WTC11 (cell line): ENCODE results near the gene LARP7. TPM values are rescaled to one million over a fixed set of nuclear protein-coding genes. Genes with fewer than 3 reads are reported as not detected.
A peak's percentile ranks its signal among the peaks of the same experiment; 100 is the strongest.

ENCODE experiments used
- ATAC-seq: fragments of 200-7000 bp; cut with Tn5 transposase; 2 replicates; pipeline ENCODE4 v1.10.0; 2021; ENCODE audit warnings: mild to moderate bottlenecking, moderate library complexity
- CTCF ChIA-PET: fragments of 300-600 bp; sonication (Branson Sonifier 250); formaldehyde crosslinking; loops from one replicate; lab custom pipeline; 2021; ENCODE audit warnings: antibody characterized with exemption; lab: Charles Lee
- POLR2A ChIA-PET: fragments of 350-600 bp; sonication (Branson Sonifier 250); formaldehyde crosslinking; loops from one replicate; lab custom pipeline; 2021; ENCODE audit warnings: antibody characterized with exemption; lab: Charles Lee
- DNase-seq: peaks from one replicate; pipeline ENCODE4 v3.0.0; 2021; ENCODE audit warnings: low spot score
- H3K27ac Mint-ChIP-seq: 2 replicates; pipeline ENCODE4 v1.8.0; 2021; ENCODE audit warnings: mixed read lengths
- H3K27me3 Mint-ChIP-seq: 2 replicates; pipeline ENCODE4 v1.8.0; 2021; ENCODE audit warnings: low read depth, mild to moderate bottlenecking, moderate library complexity, mixed read lengths
- H3K36me3 Mint-ChIP-seq: 2 replicates; pipeline ENCODE4 v1.8.0; 2021; ENCODE audit warnings: mixed read lengths
- H3K4me1 Mint-ChIP-seq: 2 replicates; pipeline ENCODE4 v1.8.0; 2022; ENCODE audit warnings: mixed read lengths
- H3K4me3 Mint-ChIP-seq: 2 replicates; pipeline ENCODE4 v1.8.0; 2021; ENCODE audit warnings: mild to moderate bottlenecking, moderate library complexity, mixed read lengths
- H3K9me3 Mint-ChIP-seq: 2 replicates; pipeline ENCODE4 v1.8.0; 2021; ENCODE audit warnings: mixed read lengths
- ATF1 ChIP-seq: sonication (generic); formaldehyde crosslinking; IDR thresholded peaks from 2 replicates; pipeline ENCODE4 v1.8.1; 2023; ENCODE audit warnings: mild to moderate bottlenecking, moderate library complexity, missing genetic modification reagents
- CREB1 ChIP-seq: sonication (generic); formaldehyde crosslinking; IDR thresholded peaks from 2 replicates; pipeline ENCODE4 v1.8.0; 2023; ENCODE audit warnings: mild to moderate bottlenecking, missing genetic modification reagents
- ELF4 ChIP-seq: sonication (generic); formaldehyde crosslinking; IDR thresholded peaks from 2 replicates; pipeline ENCODE4 v1.8.1; 2022; ENCODE audit warnings: low read depth, mild to moderate bottlenecking, moderate library complexity, missing genetic modification reagents
- ESRRA ChIP-seq: sonication (generic); formaldehyde crosslinking; IDR thresholded peaks from 2 replicates; pipeline ENCODE4 v1.8.1; 2022; ENCODE audit warnings: mild to moderate bottlenecking, missing genetic modification reagents, borderline replicate concordance
- FOXJ3 ChIP-seq: sonication (generic); formaldehyde crosslinking; IDR thresholded peaks from 2 replicates; pipeline ENCODE4 v1.9.0; 2021; ENCODE audit warnings: missing genetic modification reagents, mild to moderate bottlenecking, borderline replicate concordance
- JUN ChIP-seq: sonication (generic); formaldehyde crosslinking; IDR thresholded peaks from 2 replicates; pipeline ENCODE4 v1.8.0; 2023; ENCODE audit warnings: mild to moderate bottlenecking, missing genetic modification reagents
- MXD4 ChIP-seq: fragments of 250-450 bp; sonication (Bioruptor Pico); IDR thresholded peaks from 2 replicates; pipeline ENCODE4 v1.8.0; 2021; ENCODE audit warnings: mild to moderate bottlenecking, moderate library complexity, borderline replicate concordance
- NR1H2 ChIP-seq: sonication (generic); formaldehyde crosslinking; IDR thresholded peaks from 2 replicates; pipeline ENCODE4 v1.9.0; 2021; ENCODE audit warnings: mild to moderate bottlenecking, moderate library complexity, missing genetic modification reagents
- NR3C1 ChIP-seq: sonication (generic); formaldehyde crosslinking; conservative IDR thresholded peaks from 2 replicates; pipeline ENCODE4 v1.8.1; 2023; ENCODE audit warnings: low read depth, mild to moderate bottlenecking, missing genetic modification reagents
- SMAD4 ChIP-seq: sonication (generic); formaldehyde crosslinking; IDR thresholded peaks from 2 replicates; pipeline ENCODE4 v1.8.0; 2022; ENCODE audit warnings: mild to moderate bottlenecking, missing genetic modification reagents
- TEAD4 ChIP-seq: sonication (generic); formaldehyde crosslinking; IDR thresholded peaks from 2 replicates; pipeline ENCODE4 v1.8.0; 2022; ENCODE audit warnings: mild to moderate bottlenecking, missing genetic modification reagents
- ZNF232 ChIP-seq: sonication (generic); formaldehyde crosslinking; IDR thresholded peaks from 2 replicates; pipeline ENCODE4 v1.8.0; 2022; ENCODE audit warnings: mild to moderate bottlenecking, missing genetic modification reagents
- ZNF317 ChIP-seq: sonication (generic); formaldehyde crosslinking; IDR thresholded peaks from 2 replicates; pipeline ENCODE4 v1.8.1; 2023; ENCODE audit warnings: low read depth, mild to moderate bottlenecking, moderate library complexity, missing genetic modification reagents, borderline replicate concordance
- ZNF396 ChIP-seq: fragments of 250-450 bp; sonication (Bioruptor Pico); IDR thresholded peaks from 2 replicates; pipeline ENCODE4 v1.8.0; 2021; ENCODE audit warnings: mild to moderate bottlenecking, moderate library complexity, borderline replicate concordance
- ZNF416 ChIP-seq: fragments of 250-450 bp; sonication (Bioruptor Pico); IDR thresholded peaks from 2 replicates; pipeline ENCODE4 v1.9.0; 2021; ENCODE audit warnings: mild to moderate bottlenecking, inconsistent platforms
- total RNA-seq: library from RNA; stranded (reverse); gene quantifications from 3 replicates; pipeline ENCODE4 v1.2.3, GENCODE V29; 2021
- TF ChIP-seq, protein P1 (sequence below): sonication (generic); formaldehyde crosslinking; IDR thresholded peaks from 2 replicates; pipeline ENCODE4 v1.8.1; 2023; ENCODE audit warnings: mild to moderate bottlenecking, missing genetic modification reagents
- TF ChIP-seq, protein P2 (sequence below): sonication (generic); formaldehyde crosslinking; IDR thresholded peaks from 2 replicates; pipeline ENCODE4 v1.8.1; 2022; ENCODE audit warnings: low read depth, missing genetic modification reagents, borderline replicate concordance
- TF ChIP-seq, protein P3 (sequence below): sonication (generic); formaldehyde crosslinking; IDR thresholded peaks from 2 replicates; pipeline ENCODE4 v1.8.0; 2023; ENCODE audit warnings: missing genetic modification reagents
- TF ChIP-seq, protein P4 (sequence below): fragments of 250-450 bp; sonication (Bioruptor Pico); conservative IDR thresholded peaks from 2 replicates; pipeline ENCODE4 v1.9.0; 2021; ENCODE audit warnings: mild to moderate bottlenecking
- TF ChIP-seq, protein P5 (sequence below): sonication (generic); formaldehyde crosslinking; IDR thresholded peaks from 2 replicates; pipeline ENCODE4 v1.8.0; 2022; ENCODE audit warnings: missing genetic modification reagents
- TF ChIP-seq, protein P6 (sequence below): sonication (generic); formaldehyde crosslinking; IDR thresholded peaks from 2 replicates; pipeline ENCODE4 v1.8.0; 2022; ENCODE audit warnings: mild to moderate bottlenecking, missing genetic modification reagents

The LARP7 gene
- total RNA-seq, 1 experiment from 2014 or later = 46.2 TPM

DNA sequence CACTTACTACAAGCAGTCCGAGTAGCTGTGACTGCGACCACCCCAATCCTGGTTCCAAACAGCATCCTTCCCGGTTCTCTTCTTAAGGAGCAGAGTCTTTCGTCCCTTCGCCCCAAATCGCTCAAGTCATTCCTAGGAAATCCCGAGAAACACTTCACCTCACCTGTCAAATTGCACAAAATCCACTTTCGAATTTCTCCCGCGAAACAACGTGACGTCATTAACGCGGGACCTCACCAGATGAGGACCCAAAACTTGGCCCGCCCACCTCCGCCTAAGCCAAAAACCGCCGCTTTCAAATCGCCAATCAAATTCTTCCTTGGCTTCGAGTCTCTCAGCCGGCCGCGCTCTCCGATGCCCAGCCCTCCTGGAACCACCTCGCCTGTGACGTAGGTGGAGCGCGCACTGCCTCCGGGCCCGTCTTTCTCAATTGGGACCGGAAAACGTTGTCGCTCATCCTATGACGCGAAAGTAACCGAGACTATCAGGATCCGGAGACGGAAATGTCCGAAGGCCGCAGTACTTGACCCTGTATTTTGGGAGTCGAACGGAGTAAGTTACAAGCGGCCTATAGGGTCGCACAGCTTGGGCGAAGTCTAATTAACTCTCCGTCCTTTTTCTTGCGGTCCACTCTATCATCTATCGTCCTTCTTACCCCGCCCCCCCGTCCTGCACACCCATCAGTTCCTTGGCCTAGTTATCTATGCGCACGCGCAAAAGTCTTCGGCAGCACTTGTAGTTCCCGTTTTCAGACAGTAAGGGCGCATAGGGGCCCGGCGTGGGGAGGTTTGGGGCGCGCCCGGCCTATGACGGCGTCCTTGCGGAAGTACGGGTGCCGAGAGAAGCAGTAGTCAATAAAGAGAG lies at the start of gene LARP7, which contains the start of gene ZGRF1 (continued):
- TF ChIP-seq ATF1 (CRISPR knock-in tag) = no peak
- no peak for TF ChIP-seq ZNF416 (CRISPR knock-in tag)

DNA sequence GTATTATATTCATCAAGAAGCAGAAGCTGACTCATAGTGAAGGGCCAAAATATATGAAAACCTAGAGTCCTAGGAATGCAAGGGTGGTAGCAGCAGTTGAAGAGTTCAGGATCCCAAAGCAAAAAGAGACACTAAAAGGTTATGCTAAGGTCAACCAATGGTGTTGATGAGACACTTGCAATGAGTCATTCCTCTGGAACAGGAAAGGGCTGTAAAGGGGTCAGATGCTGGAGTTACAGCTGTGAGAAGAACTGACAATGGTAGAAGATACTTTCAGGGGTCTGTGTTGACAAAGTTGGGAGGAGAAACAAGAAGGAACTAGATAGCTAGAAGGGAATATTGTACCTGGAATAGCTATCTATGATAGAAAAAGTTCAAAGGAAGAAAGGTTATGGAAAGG lies 47.7 kb upstream of the LARP7 start:
- ATAC-seq = no peak
- ChIA-PET POLR2A (no interaction called here), CTCF (interaction anchor here (1.0 kb wide), 1 partner anchor 176 kb away, joined by 4 read pairs; no protein-coding TSS in a partner anchor)
- H3K27me3 Mint-ChIP-seq = no peaks in the 10 kb centered on the region
- H3K36me3 Mint-ChIP-seq = peaks cover 37% of the 10 kb centered on the region
- H3K4me3 Mint-ChIP-seq = no peak overlapping the region
- TF ChIP-seq ELF4 (CRISPR knock-in tag) = no peak
- no peak for TF ChIP-seq TEAD4 (CRISPR knock-in tag)
- peaks cover 9% of the 10 kb centered on the region for H3K9me3 Mint-ChIP-seq
- no peak overlapping the region for H3K27ac Mint-ChIP-seq
- DNase-seq = no peak
- H3K4me1 Mint-ChIP-seq = no peaks in the 10 kb centered on the region

DNA sequence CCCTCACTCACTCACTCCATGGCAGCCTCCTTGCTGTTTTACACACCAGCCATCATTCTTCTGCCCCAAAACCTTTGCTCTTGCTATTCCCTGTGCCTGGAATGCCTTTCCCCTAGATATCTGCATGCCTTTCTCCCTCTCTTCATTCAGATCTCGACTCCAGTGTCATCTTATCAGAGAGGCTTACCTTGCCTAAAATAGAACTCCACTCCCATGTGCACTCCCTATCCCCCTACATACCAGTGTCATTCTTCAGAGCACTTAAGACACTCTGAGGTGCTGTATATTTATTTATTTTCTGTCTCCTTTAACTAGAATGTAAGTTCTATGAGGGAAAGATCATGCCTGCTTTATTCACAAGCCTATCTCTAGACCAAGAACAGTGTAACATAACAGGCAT lies 45.4 kb upstream of the LARP7 start:
- Mint-ChIP-seq H3K27ac (peak overlapping the region; percentile 12; the same call in 1 of the 2 replicates), H3K9me3 (peaks cover 9% of the 10 kb centered on the region), H3K4me1 (peaks cover 4% of the 10 kb centered on the region), H3K27me3 (no peaks in the 10 kb centered on the region), H3K4me3 (no peak overlapping the region), H3K36me3 (peaks cover 34% of the 10 kb centered on the region)
- POLR2A ChIA-PET = no interaction called here
- CTCF ChIA-PET = no interaction called here
- TF ChIP-seq FOXJ3 (no peak), ZNF232 (CRISPR knock-in tag) (no peak), ZNF317 (CRISPR knock-in tag) (no peak)
- DNase-seq (no peak), ATAC-seq (no peak)

DNA sequence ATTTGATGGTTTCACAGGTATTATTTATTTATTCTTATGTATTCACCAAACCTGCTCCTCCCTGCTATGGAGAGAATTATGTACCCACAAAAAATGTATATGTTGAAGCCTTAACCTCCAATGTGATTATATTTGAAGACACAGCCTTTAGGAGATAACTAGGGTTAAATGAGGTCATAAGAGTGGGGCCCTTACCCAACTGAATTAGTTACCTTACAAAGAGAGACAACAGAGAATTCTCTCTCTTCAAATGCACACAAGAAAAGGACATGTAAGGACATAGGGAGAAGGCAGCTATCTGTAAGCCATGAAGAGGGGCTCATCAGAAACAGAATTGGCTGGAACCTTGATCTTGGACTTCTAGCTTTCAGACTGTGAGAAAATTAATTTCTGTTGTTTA lies 44.2 kb upstream of the LARP7 start:
- CTCF ChIA-PET = no interaction called here
- Mint-ChIP-seq H3K27ac (no peak overlapping the region), H3K36me3 (peaks cover 25% of the 10 kb centered on the region), H3K4me3 (no peak overlapping the region), H3K9me3 (peaks cover 9% of the 10 kb centered on the region), H3K27me3 (no peaks in the 10 kb centered on the region), H3K4me1 (peaks cover 4% of the 10 kb centered on the region)
- ATAC-seq (no peak), DNase-seq (no peak)
- POLR2A ChIA-PET = no interaction called here
- TF ChIP-seq NR1H2 (CRISPR knock-in tag) (no peak), JUN (CRISPR knock-in tag) (no peak), SMAD4 (CRISPR knock-in tag) (no peak), MXD4 (CRISPR knock-in tag) (no peak), CREB1 (no peak), NR3C1 (CRISPR knock-in tag) (no peak), ESRRA (CRISPR knock-in tag) (no peak), ZNF396 (CRISPR knock-in tag) (no peak)
- TF ChIP-seq, protein P1, sequence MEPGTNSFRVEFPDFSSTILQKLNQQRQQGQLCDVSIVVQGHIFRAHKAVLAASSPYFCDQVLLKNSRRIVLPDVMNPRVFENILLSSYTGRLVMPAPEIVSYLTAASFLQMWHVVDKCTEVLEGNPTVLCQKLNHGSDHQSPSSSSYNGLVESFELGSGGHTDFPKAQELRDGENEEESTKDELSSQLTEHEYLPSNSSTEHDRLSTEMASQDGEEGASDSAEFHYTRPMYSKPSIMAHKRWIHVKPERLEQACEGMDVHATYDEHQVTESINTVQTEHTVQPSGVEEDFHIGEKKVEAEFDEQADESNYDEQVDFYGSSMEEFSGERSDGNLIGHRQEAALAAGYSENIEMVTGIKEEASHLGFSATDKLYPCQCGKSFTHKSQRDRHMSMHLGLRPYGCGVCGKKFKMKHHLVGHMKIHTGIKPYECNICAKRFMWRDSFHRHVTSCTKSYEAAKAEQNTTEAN (CRISPR knock-in tag) = no peak
- TF ChIP-seq, protein P2, sequence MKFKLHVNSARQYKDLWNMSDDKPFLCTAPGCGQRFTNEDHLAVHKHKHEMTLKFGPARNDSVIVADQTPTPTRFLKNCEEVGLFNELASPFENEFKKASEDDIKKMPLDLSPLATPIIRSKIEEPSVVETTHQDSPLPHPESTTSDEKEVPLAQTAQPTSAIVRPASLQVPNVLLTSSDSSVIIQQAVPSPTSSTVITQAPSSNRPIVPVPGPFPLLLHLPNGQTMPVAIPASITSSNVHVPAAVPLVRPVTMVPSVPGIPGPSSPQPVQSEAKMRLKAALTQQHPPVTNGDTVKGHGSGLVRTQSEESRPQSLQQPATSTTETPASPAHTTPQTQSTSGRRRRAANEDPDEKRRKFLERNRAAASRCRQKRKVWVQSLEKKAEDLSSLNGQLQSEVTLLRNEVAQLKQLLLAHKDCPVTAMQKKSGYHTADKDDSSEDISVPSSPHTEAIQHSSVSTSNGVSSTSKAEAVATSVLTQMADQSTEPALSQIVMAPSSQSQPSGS = no peak
- TF ChIP-seq, protein P3, sequence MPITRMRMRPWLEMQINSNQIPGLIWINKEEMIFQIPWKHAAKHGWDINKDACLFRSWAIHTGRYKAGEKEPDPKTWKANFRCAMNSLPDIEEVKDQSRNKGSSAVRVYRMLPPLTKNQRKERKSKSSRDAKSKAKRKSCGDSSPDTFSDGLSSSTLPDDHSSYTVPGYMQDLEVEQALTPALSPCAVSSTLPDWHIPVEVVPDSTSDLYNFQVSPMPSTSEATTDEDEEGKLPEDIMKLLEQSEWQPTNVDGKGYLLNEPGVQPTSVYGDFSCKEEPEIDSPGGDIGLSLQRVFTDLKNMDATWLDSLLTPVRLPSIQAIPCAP (CRISPR knock-in tag) = no peak
- TF ChIP-seq, protein P4, sequence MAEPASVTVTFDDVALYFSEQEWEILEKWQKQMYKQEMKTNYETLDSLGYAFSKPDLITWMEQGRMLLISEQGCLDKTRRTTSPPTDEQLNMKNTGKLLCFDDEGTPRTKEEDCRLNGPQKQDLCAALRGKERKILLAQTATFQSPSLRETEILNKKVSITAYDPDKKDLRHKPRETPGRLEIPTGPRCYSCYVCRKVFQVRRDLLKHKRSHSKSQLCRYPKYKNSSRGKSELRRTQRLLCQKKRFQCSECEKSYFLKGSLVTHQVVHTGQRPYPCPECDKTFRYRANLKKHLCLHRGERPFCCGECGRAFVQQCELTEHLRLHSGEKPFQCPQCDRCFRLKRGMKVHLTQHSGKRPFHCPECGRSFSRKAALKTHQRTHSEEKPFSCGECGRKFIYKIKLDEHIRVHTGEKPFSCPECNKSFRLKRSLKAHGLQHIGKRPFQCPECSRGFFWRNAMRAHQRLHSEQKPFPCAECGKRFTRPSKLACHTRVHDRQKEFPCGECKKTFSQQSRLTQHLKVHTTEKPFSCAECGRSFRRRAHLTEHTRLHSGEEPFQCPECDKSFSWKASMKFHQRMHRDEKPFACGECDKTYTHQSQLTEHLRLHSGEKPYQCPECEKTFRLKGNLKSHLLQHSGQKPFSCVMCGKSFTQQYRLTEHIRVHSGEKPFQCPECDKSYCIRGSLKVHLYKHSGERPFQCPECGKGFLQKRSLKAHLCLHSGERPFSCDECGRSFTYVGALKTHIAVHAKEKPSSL (CRISPR knock-in tag) = no peak
- TF ChIP-seq, protein P5, sequence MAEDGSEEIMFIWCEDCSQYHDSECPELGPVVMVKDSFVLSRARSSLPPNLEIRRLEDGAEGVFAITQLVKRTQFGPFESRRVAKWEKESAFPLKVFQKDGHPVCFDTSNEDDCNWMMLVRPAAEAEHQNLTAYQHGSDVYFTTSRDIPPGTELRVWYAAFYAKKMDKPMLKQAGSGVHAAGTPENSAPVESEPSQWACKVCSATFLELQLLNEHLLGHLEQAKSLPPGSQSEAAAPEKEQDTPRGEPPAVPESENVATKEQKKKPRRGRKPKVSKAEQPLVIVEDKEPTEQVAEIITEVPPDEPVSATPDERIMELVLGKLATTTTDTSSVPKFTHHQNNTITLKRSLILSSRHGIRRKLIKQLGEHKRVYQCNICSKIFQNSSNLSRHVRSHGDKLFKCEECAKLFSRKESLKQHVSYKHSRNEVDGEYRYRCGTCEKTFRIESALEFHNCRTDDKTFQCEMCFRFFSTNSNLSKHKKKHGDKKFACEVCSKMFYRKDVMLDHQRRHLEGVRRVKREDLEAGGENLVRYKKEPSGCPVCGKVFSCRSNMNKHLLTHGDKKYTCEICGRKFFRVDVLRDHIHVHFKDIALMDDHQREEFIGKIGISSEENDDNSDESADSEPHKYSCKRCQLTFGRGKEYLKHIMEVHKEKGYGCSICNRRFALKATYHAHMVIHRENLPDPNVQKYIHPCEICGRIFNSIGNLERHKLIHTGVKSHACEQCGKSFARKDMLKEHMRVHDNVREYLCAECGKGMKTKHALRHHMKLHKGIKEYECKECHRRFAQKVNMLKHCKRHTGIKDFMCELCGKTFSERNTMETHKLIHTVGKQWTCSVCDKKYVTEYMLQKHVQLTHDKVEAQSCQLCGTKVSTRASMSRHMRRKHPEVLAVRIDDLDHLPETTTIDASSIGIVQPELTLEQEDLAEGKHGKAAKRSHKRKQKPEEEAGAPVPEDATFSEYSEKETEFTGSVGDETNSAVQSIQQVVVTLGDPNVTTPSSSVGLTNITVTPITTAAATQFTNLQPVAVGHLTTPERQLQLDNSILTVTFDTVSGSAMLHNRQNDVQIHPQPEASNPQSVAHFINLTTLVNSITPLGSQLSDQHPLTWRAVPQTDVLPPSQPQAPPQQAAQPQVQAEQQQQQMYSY (CRISPR knock-in tag) = no peak
- TF ChIP-seq, protein P6, sequence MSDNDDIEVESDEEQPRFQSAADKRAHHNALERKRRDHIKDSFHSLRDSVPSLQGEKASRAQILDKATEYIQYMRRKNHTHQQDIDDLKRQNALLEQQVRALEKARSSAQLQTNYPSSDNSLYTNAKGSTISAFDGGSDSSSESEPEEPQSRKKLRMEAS (CRISPR knock-in tag) = no peak
